ENCODE measurements around the gene DLX3.

The DLX3 gene

DNA sequence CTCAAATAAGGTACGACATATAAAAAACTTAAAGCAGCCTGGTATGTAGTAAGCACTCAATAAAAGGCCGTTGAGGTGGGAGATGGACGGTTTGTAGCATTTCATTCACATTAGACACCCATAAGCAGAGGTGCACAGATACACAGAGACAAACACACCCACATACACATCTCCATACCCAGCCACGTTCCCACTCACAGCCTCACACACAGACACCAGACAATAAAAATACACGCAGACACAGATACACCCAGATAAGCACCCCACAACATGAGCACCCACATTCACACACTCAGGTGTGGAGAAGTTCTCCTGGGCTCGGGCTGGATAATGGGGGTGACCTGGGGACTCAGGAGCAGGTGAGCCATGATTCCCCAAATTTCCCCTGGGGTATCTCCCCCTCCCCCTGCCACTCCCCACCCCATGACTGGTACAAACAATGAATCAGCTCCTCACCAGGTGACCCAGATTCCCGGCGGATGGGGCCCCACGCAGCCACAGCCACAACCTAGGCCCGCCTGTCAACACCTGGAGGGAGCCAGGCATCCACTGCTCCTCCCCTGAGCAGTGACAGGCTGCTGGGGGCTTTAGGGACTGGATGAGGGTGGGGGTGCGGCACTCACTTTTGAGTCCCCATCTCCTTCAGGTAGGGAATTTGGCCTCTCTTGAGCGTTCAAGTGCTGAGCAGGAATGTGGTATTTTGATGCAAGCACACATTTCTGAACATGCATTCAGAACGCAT, 2.7 kb downstream of the DLX3 start:
- DNase-seq (ENCODE audit: low read depth) = no peak

DNA sequence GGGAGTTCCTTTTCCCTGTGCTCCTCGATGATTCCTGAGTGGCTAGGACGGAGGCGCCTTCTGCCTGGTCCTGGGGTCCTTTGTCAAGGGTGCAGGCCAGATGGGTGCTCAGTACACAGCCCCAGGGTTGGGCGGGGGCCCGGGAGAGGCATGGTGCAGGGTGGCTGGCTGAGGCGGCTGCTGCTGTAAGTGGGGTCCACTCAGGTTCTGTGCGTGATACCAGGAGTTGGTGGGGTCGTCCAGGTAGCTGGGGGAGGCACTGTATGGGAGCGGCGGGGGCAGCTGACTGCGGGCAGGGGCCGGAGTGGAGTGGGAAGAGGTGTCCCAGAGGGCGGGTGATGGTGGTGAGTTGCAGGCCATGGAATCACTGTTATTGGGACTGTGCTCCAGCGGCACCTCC, 3.6 kb downstream of the DLX3 start:
- no peak for DNase-seq (ENCODE audit: low read depth)

DNA sequence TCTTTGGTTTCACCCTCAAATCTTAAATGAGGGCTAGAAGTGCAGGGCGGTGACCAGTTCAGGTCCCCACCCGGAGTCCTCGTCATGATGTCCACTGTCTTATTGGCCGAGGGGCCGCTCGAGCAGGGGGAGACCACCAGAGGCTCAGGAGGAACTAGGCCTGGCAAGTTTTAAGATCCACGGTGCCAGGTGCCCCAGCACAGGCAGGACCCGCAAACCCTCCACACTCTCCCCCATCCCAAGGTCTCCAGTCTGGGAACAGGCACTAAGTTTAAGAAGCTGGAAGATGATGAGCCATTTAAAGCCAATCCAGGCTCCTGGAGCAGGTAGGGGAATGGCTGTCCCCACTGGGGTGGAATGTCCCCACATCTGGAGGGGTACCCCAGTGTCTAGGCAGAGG, 4.1 kb downstream of the DLX3 start:
- no peak for DNase-seq (ENCODE audit: low read depth)

DNA sequence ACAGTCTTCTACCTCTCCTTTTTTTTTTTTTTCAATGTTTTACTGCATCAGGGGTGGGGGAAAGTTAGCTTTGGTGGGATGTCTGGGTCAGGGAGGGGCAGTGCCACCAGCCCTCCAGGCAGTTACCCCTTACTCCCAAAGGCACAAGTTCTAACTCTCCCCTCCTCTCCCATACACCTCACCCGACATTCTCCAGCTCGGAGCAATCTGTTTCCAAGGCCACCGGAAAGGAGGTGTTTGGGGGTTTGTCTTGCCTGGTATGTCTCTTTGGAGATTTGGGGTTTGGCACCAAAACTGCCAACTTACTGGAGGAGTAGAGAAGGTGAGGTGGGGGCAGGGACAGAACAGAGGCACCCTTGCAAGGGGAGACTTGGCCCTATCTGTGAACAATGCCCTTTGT, 4.7 kb downstream of the DLX3 start:
- DNase-seq (ENCODE audit: low read depth) = no peak

DNA sequence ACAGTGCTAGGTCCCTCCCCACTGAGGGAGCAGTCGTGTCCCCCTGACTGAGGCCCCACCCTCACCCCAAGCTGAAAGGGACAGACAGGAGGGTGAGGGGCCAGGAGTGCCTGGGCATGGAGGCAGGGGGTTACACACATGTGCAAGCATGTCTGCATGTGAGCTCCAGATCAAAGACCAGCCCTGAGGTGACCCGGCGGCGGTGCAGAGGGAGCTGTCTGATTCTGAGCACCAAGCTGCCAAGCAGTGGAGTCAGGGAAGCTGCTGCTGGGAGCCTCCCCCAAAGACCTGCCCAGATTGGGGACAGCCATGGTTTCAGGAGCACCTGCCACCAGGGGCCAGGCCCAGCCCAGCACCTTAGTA, 5.5 kb downstream of the DLX3 start:
- no peak for DNase-seq (ENCODE audit: low read depth)

DNA sequence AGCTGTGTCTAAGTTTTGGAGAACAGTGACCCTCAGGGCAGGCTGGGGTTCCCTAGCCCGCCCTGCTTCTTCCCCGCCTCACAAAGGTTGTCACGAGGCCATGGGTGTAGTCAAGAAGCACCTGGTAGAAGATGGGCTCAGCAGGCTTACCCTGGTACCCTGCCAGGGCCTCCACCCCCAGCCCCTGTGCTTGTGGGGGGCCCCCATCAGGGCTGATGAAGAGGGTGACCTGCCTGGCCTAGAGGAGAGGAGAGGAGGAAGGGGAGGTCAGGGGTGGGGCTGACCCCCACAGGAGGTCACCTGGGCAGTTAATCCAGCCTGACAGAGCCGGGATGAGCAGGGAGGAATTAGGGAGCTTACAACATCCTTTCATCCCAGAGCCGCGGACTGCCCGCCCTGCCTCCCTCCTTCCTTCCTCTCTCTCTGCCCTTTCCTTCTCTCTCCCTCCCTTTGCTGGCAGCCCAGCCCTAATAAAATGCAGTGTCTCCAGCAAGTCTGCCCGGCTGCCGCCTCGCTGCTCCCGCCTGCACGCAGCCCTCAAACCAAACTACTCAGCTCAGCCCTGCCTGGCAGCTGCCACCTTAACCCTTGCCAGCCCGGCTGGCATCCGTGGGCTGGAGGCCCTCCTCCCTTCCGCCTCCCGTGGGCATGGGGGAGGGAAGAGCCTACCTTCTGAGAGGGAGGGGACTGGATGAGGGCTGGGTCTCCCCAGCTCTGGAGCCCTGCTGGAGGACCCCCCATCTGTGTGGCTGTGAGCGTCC, 7.2 kb downstream of the DLX3 start:
- no peak for DNase-seq (ENCODE audit: low read depth)

DNA sequence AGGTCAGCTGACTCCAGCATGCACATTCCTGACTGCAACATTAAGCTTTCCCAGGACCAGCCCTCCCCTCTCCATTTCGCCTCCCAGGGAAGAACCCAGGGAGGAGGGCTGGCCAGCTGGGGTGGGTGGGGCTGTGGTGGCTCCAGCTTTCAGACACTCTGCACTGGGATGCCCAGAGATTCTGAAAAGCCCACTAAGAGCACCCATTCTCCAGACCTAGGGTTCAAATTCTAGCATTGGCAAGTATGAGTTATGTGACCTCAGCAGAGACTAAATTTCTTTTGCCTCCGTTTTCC, 7.8 kb downstream of the DLX3 start:
- no peak for DNase-seq (ENCODE audit: low read depth)

DNA sequence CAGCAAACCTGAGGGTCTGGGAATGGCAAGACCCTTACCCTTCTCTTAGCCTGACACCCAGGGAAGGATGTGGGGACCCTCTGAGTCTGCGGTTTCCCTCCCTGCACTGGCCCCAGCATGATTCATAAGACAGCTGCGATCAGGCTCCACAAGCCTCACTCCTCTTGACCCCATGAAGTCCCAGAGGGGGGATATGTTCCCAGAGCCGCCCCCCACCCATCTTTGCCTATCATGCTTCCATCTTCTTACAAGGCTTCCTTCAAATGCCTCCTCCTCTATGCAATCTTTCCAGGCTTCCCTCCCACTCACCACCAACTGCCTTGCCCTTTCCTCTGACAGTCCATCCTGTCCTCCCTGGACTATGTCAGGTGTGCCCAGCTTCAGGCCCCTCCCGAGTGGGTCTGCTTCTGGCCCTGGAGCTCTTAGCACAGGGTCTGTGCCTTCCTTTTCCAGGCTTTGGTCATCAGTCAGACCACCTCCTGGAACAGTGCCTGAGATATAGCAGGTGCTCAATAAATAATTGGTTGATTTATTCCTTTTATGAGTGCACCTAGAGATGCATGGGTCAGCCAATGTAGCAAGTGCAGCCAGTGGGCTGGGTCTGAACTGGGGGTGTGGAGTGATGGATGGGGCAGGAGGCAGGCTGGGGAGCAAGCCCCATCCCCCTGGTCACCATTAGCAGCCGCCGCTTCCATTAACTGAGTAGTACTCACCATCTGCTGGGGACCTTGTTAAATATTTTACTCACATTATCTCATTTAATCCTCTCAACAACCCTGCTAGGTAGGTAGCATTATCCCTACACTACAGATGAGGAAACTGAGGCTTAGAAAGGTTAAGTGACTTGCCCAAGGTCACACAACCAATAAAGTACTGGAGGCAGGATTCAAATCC, 8.4 kb downstream of the DLX3 start:
- DNase-seq (ENCODE audit: low read depth) = no peak

DNA sequence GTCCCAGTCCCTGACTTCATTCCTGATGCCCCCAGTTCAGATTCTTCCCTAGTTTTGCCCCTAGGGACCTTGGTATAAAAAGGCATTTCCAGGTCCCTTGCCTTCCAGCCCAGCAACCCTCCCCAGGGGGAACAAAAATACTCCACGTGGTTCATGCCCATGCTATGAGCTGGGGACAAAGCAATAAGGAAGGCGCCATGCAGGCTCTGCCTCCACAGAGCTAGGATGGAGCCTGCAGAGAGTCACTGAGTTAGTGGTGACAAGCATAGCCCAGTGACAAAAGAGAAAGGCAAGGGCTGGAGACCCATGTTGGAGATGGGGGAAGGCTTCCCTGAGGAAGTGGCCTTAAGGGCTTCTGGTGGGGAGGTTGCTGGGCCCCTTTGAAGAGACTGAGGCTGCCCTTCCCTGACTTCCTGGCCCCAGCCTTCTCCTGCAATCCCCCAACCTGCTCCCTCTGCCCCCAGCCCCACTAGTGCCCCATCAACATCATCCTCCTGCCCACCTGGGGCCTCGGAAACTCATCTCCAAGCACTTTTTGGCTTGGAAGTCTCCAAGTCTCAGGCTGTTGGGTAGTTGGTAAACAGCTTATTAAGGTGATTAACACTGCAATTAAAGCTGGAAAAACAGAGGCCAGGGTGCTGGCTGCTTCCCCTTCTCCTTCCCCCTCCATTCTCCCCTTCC, 9.6 kb downstream of the DLX3 start:
- no peak for DNase-seq (ENCODE audit: low read depth)

DNA sequence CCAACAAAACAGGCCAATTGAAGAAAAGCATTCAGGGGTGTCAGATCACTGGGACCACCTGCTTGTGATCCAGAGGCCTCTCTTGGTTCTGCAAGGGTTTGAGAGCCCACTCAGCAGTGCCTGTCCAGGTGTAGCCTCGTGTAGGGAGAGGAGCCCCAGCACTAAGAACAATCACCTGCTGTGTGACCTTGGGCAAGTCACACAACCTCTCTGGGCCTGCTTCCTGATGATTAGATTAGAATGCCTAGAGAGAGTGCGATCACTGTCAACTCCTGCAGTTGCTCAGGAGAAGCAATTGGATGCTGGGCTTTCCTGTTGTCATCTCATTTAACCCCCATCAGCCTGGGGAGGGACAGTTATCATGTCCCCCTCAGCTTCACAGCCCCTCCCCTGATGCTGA, 10.2 kb downstream of the DLX3 start:
- no peak for DNase-seq (ENCODE audit: low read depth)

DNA sequence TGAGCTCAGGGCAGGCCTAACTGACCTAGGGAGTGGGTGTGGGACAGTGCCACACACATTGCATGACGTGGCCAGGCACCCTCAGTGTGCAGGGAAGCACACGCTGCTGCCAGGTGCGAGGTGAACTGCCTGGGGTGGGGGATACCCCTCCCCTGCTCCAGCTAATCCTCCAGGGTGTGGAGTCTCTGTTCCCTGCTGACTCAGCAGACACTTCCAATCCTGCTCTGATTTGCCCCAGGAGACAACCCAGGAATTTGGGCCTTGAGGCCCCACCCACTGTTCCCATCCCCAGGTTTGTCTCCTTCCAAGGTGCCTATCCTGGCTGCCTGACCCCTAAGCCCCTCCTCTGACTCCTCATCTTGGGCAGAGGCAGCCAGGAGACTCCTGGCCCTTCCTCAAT, 10.7 kb downstream of the DLX3 start:
- DNase-seq (ENCODE audit: low read depth) = no peak

DNA sequence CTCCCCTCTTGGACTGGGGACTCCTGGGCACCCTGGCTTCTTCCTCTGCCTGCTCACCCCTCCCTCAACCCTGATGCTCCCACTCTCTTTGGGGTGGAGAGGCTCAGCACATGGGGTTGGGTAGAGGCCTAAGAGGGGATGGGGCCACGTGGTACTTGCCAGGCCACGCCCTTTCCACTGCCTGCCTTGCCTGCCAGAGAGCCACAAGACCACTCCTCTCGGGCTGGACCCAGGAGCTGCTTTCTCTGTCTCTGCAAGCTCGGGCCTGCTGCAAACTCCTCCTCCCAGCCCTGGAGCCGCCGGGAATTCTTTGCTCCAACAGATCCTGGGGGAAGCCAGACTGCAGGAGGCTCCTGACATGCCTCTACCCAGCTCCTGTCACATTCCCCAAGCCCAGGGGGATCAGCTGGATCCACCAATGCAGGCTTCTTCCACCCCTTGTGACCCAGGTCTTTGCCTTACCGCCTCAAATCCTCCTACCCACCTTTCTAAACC, 14.3 kb downstream of the DLX3 start:
- DNase-seq (ENCODE audit: low read depth) = no peak

DNA sequence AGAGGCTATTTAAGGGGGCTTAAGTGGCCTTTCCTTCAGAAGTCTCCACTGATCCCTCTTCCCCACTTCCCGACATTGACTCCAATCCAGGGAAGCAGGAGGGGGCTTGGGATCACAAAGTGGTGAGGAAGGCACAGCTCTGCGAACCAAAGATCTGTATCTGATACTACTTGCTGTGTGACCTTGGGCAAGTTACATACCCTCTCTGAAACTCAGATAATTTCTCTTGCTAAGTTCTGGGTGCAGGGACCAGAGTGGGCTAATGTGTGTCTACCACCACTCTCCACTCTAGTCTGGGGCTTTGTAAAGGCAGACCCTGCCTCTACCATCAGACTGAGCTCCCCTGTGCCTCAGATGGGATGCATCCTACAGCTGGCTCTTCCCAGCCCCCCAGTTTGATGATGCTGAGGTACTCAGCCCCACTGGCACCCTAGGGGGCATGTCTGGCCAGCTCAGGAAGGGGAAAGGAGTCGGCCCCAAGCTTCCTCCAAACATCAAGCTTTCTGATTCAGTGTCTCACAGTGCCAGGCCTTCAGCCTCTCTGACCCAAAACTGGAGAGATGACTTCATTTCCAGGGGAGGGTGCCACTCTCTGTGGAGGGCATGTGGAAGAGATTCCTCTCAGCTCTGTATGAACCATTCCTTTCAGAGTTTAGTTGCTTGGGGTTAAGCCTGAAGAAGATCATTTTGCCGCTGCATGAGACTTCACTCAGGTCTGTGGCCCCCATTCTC, 15.1 kb downstream of the DLX3 start:
- DNase-seq (ENCODE audit: low read depth) = no peak

DNA sequence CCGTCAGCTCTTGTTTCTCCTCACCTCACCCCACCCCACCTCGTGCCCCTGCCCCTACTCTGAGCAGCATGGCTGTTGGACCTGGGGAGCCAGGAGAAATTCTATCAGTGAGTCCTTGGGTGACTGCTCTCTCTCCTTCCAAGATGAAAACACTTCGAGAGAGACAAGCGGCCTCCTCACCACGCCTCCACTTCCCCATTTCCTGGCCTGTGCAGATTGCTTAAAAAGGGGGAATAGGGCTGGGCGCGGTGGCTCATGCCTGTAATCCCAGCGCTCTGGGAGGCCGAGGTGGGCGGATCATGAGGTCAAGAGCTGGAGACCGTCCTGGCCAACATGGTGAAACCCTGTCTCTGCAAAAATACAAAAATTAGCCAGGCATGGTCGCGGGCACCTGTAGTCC, 16.5 kb downstream of the DLX3 start:
- DNase-seq (ENCODE audit: low read depth) = no peak

DNA sequence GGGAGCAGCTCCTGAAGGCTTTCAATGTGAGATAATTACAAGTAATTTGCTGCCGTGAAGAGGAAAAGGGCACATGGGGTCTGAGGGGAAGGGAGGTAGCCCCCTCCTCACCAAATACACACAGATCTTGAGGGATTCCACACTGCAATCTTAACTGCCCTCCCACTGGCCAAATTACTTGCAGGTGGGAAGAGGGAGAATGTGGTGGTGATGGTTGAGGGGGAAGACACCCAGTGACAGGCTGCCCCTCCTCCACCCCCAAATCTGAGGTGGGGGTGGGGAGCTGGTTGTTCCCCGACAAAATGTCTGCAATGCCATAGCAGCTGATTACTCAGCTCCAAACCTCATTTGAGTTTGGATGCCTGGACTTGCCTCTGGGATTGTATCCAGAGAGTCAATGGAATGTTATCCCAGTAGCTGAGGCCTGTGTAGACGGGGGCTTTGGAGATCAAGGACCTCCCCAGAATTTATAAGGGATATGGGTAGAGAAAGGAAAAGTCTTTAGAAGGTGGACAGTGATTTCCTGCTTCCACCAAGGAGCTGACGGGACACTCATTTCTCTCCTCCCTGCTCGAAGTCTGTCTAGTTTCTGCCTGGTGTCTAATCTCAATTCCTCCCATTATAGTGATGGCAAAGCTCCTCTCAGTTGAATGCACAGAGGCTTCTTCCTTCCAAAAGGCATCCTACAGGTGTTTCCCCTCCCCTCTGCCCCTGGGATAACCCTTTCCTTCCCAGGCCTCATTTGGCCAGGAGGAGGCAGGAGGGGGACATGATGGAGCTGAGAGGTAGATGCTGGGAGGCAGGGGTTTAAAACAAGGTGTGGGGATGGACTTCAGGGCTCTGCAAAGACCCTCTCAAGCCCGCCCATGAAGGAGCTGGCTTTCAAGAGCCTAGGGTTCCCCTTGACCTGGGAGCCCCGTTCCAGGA, 17.3 kb downstream of the DLX3 start:
- DNase-seq (ENCODE audit: low read depth) = no peak

DNA sequence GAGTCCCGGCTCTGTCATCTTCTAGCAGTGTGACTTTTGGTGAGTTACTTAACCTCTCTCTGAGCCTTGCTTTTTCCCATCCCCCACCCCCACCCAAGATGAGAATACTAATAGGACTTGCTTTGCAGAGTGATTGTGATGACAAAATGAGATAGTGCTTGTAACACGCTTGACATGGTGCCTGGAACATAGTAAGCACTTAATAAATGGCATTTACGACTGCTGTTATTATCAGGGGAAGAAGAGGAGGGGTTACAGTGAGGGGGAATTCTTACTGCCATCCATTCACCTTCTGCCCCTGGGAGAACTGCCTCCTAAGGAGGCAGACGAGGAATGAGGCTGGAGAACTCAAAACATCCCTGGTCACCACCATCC, 18.2 kb downstream of the DLX3 start:
- no peak for DNase-seq (ENCODE audit: low read depth)

DNA sequence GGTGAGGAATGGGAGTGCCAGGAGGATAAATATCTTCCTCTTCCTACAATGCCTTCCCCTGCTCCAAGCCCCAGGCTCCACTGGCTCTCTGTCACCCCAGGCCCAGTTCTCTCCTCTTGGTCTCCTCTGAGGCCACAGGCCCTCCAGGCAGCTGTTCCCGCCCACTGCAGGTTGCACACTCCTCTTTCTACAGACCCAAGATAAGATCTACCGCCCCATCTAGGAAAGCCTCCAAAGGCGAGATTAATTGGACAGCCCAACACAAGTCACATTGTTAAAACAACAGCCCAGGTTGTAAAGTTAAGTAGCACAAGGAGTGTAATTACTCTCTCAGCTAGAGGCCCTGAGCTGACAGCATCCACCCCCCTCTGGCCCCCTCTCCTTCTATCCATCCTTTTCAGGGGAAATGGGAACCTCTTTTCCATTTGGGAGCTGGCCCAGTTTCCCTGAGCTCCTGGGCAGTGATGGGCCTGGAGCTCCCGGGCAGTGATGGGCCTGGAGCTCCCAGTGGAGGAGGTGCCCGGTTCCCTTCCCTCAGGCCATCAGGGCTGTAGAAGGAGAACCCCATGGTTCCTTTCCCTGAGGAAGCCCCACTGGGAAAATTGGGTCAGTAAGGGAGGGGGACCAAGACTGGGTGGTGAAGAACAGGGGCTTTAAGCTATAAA, 18.7 kb downstream of the DLX3 start:
- no peak for DNase-seq (ENCODE audit: low read depth)

DNA sequence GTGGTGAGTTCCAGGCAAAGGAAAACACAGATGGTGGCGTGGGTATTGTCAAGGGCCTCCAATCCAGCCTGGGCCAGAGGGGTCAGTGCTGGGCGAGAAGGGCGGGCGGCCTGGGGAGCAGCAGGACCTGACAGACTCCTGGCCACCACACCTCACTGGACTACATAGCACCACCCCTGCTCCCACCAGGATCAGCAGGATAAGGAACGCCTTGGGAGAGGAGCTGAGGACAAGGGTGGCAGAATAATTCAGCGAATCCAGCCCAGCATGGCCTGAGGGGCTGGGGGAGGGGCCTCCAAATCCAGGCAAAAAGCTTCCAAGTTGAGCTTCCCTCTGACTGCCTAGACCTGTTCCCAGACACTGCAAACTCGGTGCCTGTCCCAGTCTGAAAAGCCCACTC, 19.5 kb downstream of the DLX3 start:
- DNase-seq (ENCODE audit: low read depth) = no peak

DNA sequence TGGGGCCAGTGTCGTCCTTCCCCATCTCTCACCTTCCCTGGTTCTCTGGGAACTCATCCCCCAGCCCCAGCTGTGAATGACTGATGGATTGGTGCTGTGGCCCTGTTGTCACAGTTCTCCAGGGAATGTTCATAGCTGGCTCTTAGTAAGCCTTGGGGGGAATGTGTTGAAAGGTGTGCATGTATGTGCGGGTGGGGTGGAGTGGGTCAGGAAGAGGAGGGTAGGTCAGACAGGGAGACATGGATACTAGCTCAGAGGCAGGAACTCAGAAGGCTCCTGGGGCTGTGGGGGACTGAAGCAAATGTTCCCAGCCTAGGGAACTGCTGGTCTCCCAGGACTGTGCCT, 21.8 kb downstream of the DLX3 start:
- DNase-seq (ENCODE audit: low read depth) = no peak

Measured in stimulated activated CD8-positive, alpha-beta memory T cell treated with anti-CD3 and anti-CD28 coated beads, Interleukin-15, amount 100 ng/mL, for 24 hours (primary cell).